PC-9 (cell line): ENCODE results near the gene NIPSNAP3A. TPM values are rescaled to one million over a fixed set of nuclear protein-coding genes. Genes with fewer than 3 reads are reported as not detected.

ENCODE experiments used
- BruUV-seq: library from RNA; stranded (reverse); fragments of 400-500 nt; replicated peaks from 2 replicates; lab custom pipeline; 2021; lab: Mats Ljungman, UMichigan
- CTCF ChIA-PET: fragments of 300-600 bp; sonication (Branson Sonifier 250); formaldehyde crosslinking; loops from one replicate; lab custom pipeline; 2022; ENCODE audit warnings: antibody characterized with exemption; lab: Charles Lee
- POLR2A ChIA-PET: fragments of 300-600 bp; sonication (Branson Sonifier 250); formaldehyde crosslinking; loops from one replicate; lab custom pipeline; 2022; ENCODE audit warnings: antibody characterized with exemption; ENCODE audit not compliant: unreplicated experiment; lab: Charles Lee
- DNase-seq, 2 experiments: peaks; one replicate each; pipeline versions ENCODE4 v3.0.0 to v3.0.0-alpha.2; 2015 to 2022; ENCODE audit warnings: mixed read lengths in 1 of 2
- H2AFZ ChIP-seq: fragments of 200-600 bp; sonication (generic); 2 replicates; pipeline ENCODE4 v1.8.1; 2017; ENCODE audit warnings: antibody characterized with exemption
- H3F3A ChIP-seq: fragments of 200-600 bp; sonication (generic); 2 replicates; pipeline ENCODE4 v1.8.1; 2017; ENCODE audit warnings: antibody characterized with exemption, mild to moderate bottlenecking, low read depth; ENCODE audit not compliant: insufficient read depth
- H3K27ac ChIP-seq: fragments of 200-600 bp; sonication (generic); 2 replicates; pipeline ENCODE4 v1.6.1; 2016; ENCODE audit warnings: mixed run types
- H3K27me3 ChIP-seq: fragments of 200-600 bp; sonication (generic); 2 replicates; pipeline ENCODE4 v1.6.1; 2016; ENCODE audit warnings: low read depth, mixed run types; ENCODE audit not compliant: insufficient read depth
- H3K36me3 ChIP-seq: fragments of 200-600 bp; sonication (generic); 2 replicates; pipeline ENCODE4 v1.6.1; 2016; ENCODE audit warnings: low read depth, mixed run types
- H3K4me1 ChIP-seq: fragments of 200-600 bp; sonication (generic); replicated peaks from 2 replicates; pipeline ENCODE4 v1.6.1; 2016; ENCODE audit warnings: mixed run types; ENCODE audit not compliant: insufficient read depth
- H3K4me2 ChIP-seq: fragments of 200-600 bp; sonication (generic); 2 replicates; pipeline ENCODE4 v1.6.1; 2017; ENCODE audit warnings: mixed run types
- H3K4me3 ChIP-seq: fragments of 200-600 bp; sonication (generic); 2 replicates; pipeline ENCODE4 v1.6.1; 2016; ENCODE audit warnings: mixed run types
- H3K79me2 ChIP-seq: fragments of 200-600 bp; sonication (generic); 2 replicates; pipeline ENCODE4 v1.6.1; 2017; ENCODE audit warnings: low read depth, mixed run types
- H3K9me2 ChIP-seq: fragments of 200-600 bp; sonication (generic); 2 replicates; pipeline ENCODE4 v1.8.1; 2017; ENCODE audit warnings: mild to moderate bottlenecking; ENCODE audit not compliant: insufficient read depth
- H3K9me3 ChIP-seq: fragments of 200-600 bp; sonication (generic); 2 replicates; pipeline ENCODE4 v1.8.1; 2016; ENCODE audit warnings: low read depth; ENCODE audit not compliant: insufficient read depth
- H4K20me1 ChIP-seq: fragments of 200-600 bp; sonication (generic); 2 replicates; pipeline ENCODE4 v1.8.1; 2017; ENCODE audit not compliant: insufficient read depth
- EZH2 ChIP-seq: fragments of 200-600 bp; sonication (generic); IDR thresholded peaks from 2 replicates; pipeline ENCODE4 v1.8.0; 2017; ENCODE audit warnings: antibody characterized with exemption, low read depth
- intact Hi-C: fragments of 100-400 bp; cut with micrococcal nuclease; formaldehyde crosslinking; loops from one replicate; pipeline ENCODE4 v1.10.0; 2022; ENCODE audit not compliant: unreplicated experiment
- total RNA-seq: library from RNA; stranded (reverse); gene quantifications from 2 replicates; pipeline ENCODE4 v1.2.3, GENCODE V29; 2021
- TF ChIP-seq, protein P1 (sequence below): fragments of 200-600 bp; sonication (generic); conservative IDR thresholded peaks from 2 replicates; pipeline ENCODE4 v1.6.1; 2017; ENCODE audit warnings: mixed run types, antibody characterized with exemption, mild to moderate bottlenecking, moderate library complexity

The NIPSNAP3A gene
- total RNA-seq, 1 experiment from 2014 or later, result 19.8 TPM

- no TSS peak for BruUV-seq
- CTCF ChIA-PET, result no interaction called here
- DNase-seq, result no peak
Observed at GRCh38 chr9:104776797-104777196, 29.3 kb downstream of the NIPSNAP3A start.

DNA sequence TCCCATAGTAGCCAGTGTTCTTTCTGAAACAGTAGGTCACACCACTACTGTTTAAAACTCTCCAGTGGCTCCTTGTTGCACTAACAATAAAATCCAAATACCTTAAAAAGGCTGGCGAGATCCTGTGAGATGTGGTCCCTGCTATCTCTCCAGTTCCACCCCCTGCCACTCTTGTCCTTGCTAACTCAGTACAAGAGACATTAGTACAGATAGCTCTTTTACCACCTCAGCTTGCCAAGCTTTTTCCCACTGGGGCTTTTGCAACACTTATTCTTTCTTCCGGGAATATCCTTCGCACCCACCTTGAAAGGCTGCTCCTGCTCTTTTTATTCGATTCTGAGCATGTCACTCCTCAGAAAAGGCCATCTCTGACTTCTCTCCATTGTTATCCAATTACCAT lies 31.3 kb downstream of the NIPSNAP3A start:
- Histone ChIP-seq H3K9me2 (no peaks in the 10 kb centered on the region), H3K4me3 (no peak overlapping the region), H4K20me1 (peaks cover 6% of the 10 kb centered on the region), H3K27me3 (no peaks in the 10 kb centered on the region), H2AFZ (no peak overlapping the region), H3K4me1 (no peaks in the 10 kb centered on the region), H3K9me3 (no peaks in the 10 kb centered on the region), H3K79me2 (no peaks in the 10 kb centered on the region), H3K27ac (no peak overlapping the region), H3F3A (peaks cover 11% of the 10 kb centered on the region), H3K36me3 (0 out of 2 replicates have a peak, but pooled peaks cover 13% of the 10 kb centered on the region), H3K4me2 (no peak overlapping the region)
- intact Hi-C loops, result loop anchor here (10.0 kb wide), 1 partner anchor 466 kb away; the partner anchor contains the start of gene SLC44A1
- POLR2A ChIA-PET, result no interaction called here
- DNase-seq, result no peak
- CTCF ChIA-PET, result interaction anchor here (0.8 kb wide), 1 partner anchor 372 kb away, joined by 3 read pairs; no protein-coding TSS in a partner anchor
- BruUV-seq, result no TSS peak
- TF ChIP-seq, protein P1, sequence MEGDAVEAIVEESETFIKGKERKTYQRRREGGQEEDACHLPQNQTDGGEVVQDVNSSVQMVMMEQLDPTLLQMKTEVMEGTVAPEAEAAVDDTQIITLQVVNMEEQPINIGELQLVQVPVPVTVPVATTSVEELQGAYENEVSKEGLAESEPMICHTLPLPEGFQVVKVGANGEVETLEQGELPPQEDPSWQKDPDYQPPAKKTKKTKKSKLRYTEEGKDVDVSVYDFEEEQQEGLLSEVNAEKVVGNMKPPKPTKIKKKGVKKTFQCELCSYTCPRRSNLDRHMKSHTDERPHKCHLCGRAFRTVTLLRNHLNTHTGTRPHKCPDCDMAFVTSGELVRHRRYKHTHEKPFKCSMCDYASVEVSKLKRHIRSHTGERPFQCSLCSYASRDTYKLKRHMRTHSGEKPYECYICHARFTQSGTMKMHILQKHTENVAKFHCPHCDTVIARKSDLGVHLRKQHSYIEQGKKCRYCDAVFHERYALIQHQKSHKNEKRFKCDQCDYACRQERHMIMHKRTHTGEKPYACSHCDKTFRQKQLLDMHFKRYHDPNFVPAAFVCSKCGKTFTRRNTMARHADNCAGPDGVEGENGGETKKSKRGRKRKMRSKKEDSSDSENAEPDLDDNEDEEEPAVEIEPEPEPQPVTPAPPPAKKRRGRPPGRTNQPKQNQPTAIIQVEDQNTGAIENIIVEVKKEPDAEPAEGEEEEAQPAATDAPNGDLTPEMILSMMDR, result no peak
- TF ChIP-seq EZH2, result no peak

More at GRCh38 chr9:104776797-104777196, 29.3 kb downstream of the NIPSNAP3A start:
- Histone ChIP-seq H2AFZ (no peak overlapping the region), H3K4me1 (no peaks in the 10 kb centered on the region), H3F3A (peaks cover 5% of the 10 kb centered on the region), H3K9me3 (no peaks in the 10 kb centered on the region), H3K27ac (no peak overlapping the region), H3K36me3 (0 out of 2 replicates have a peak, but pooled peaks cover 3% of the 10 kb centered on the region), H4K20me1 (no peaks in the 10 kb centered on the region; the same call in 1 of the 2 replicates), H3K27me3 (no peaks in the 10 kb centered on the region), H3K4me3 (no peak overlapping the region), H3K79me2 (no peaks in the 10 kb centered on the region), H3K4me2 (no peak overlapping the region), H3K9me2 (no peaks in the 10 kb centered on the region)
- POLR2A ChIA-PET, result no interaction called here
- TF ChIP-seq EZH2, result no peak
- TF ChIP-seq, protein P1, result no peak
- intact Hi-C loops, result loop anchor here (10.0 kb wide), 1 partner anchor 468 kb away; the partner anchor contains the start of gene SLC44A1

- TF ChIP-seq, protein P1, result no peak
- no peak for TF ChIP-seq EZH2
Observed at GRCh38 chr9:104779334-104779733, 31.9 kb downstream of the NIPSNAP3A start.

More at GRCh38 chr9:104779334-104779733, 31.9 kb downstream of the NIPSNAP3A start:
- H3K27me3 ChIP-seq, result no peaks in the 10 kb centered on the region
- intact Hi-C loops, result loop anchor here (10.0 kb wide), 1 partner anchor 465 kb away; the partner anchor contains the start of gene SLC44A1
- peaks cover 6% of the 10 kb centered on the region for H4K20me1 ChIP-seq
- peaks cover 18% of the 10 kb centered on the region; the same call in 1 of the 2 replicates for H3K36me3 ChIP-seq
- peaks cover 11% of the 10 kb centered on the region for H3F3A ChIP-seq
- POLR2A ChIA-PET, result interaction anchor here (0.5 kb wide), 1 partner anchor 11 kb away, joined by 10 read pairs; no protein-coding TSS in a partner anchor
- H3K9me3 ChIP-seq, result no peaks in the 10 kb centered on the region
- no peak overlapping the region for H3K4me2 ChIP-seq
- no peaks in the 10 kb centered on the region for H3K4me1 ChIP-seq
- no TSS peak for BruUV-seq
- H3K4me3 ChIP-seq, result no peak overlapping the region
- CTCF ChIA-PET, result no interaction called here
- no peak overlapping the region for H3K27ac ChIP-seq
- no peaks in the 10 kb centered on the region for H3K79me2 ChIP-seq
- H2AFZ ChIP-seq, result no peak overlapping the region
- no peak for DNase-seq
- no peaks in the 10 kb centered on the region for H3K9me2 ChIP-seq
